Fibroblast of skin of left quadriceps (primary cell): ENCODE measurements around the gene ADRA2B.

ENCODE experiments used
- DNase-seq, 2 experiments: peaks; one replicate each; pipeline ENCODE4 v3.0.0-alpha.2; 2013; ENCODE audit warnings: low read depth in 2 of 2

Gene ADRA2B

DNA sequence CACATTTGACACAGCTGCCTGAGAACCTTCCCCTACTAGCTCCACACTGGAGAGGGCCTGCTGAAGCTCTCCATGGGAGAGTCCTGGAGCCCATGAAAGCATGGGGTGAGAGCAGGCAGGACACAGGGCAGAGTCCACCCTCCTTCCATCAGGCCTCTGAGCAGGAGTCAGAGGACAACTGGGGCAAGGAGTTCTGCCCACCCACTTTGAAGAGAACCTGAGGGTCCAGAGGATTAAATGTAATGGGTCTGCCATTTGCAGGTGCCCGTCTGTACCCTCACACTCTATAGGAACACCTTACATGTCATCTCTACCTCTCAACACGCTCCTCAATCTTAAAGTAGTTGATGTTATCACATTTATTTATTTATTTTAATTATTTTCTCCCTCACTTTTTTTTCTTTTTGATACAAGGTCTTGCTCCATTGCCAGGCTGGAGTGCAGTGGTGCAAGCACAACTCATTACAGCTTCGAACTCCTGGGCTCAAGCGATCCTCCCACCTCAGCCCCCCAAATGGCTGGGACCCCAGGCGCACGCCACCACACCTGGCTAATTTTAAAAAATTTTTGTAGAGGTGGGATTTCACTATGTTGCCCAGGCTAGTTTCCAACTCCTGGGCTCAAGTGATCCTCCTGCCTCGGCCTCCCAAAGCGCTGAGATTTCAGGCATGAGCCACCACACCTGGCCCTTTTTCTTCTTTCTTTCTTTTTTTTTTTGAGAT, 10.2 kb downstream of the ADRA2B start:
- no peak for DNase-seq

DNA sequence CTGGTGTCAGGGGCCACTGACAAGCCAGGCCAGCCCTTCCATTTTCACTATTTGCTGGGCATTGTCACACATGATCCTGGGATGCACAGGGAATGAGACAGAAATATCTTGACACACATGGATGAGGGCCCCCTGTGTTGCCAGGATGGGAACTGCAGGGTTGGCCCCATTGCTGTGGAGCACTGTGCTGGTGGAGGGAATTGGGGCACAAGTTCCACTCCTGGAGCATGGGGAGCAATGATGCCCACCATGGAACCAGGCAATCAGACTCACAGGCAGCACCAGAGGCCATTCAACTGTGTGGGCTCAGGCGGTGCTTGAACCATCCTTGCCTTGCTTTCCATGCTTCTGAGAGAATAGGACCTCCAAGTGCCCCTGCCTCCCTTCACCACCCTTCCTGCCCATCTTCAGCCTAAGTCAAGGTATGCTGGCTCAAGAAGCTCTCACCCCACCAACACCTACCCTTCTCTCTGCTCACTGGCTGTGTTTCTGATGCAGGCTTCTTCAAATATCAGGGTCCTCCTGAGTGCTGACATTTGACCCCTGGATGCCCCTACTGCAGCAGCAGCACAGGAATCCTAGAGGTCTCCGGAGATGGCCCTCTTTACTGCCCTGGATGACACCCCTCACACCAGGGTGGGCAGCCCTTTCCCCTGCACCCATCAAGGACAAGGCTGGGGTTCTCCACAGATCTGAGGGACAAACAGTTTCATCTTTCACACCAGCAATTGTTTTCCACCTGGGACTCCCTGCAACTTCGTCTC, 11.0 kb downstream of the ADRA2B start:
- DNase-seq: no peak

DNA sequence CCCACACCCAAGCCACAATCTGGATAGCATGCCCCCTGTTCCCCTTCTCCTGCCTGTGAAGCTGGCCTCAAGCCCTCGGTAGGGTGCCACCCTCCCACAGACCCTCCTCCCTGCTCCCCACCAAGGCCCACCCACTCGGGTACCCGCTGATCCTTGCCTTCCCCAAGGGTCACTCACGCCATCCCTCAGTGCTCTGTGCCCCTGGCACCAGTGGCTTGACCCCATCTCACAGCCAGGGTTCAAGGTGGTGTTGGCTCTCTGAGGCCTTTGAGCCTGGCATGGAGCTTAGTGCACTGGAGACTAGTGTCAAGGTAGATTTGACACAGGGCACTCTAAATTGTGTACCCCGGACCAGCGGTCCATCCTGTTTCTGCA, 11.9 kb downstream of the ADRA2B start:
- DNase-seq: no peak

DNA sequence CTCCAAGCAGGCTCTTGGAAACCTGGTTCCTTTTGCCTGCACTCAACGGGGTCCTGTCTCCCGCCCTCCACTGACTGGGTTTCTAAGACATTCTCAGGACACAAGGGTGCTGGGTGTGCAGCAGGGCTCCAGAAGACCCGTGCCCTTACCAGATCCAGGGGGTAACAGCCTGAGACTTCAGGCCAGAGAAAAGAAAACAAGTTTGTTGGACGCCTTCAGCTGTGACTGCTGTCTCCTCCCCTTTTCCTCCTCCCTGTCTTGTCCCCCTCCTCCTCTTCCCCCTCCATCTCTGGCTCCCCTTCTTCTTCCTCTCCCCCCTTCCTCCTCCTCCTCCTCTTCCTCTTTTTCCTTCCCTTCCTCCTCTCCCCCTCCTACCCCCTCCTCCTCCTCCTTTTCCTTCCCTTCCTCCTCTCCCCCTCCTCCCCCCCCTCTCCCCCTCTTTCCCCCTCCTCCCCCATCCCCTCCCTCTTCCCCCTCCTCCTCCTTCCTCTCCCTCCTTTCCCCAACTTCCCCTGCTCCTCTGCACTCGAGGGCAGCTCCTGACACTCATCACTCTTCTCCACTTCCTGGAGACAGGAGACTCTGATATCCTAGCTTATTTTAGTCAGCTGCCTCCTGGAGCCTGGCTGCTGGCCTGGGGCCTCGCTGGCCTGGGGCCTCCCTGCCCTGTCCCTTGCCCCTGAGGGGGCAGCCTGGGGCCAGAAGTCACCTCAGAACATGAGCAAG, 12.4 kb downstream of the ADRA2B start:
- no peak for DNase-seq

DNA sequence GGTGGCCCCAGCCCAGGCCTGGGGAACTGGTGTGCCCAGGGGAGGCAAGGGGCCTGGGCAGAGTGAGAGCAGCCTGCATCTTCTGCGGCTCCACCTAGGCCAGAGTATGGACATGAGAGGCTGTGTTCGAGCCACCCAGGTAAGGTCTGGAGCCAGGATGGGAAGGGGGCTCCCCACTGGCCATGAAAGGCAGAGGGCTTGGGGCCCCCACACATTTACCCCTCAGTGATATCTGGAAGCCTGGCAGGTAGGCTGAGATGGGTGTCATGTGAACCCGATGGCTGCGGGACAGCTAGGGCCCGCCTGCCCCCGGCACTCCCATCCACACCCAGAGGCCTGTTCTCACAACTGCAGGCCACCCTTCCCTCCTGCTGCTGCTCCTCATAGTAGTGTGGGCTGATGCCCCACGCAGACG, 13.2 kb downstream of the ADRA2B start:
- DNase-seq: no peak

DNA sequence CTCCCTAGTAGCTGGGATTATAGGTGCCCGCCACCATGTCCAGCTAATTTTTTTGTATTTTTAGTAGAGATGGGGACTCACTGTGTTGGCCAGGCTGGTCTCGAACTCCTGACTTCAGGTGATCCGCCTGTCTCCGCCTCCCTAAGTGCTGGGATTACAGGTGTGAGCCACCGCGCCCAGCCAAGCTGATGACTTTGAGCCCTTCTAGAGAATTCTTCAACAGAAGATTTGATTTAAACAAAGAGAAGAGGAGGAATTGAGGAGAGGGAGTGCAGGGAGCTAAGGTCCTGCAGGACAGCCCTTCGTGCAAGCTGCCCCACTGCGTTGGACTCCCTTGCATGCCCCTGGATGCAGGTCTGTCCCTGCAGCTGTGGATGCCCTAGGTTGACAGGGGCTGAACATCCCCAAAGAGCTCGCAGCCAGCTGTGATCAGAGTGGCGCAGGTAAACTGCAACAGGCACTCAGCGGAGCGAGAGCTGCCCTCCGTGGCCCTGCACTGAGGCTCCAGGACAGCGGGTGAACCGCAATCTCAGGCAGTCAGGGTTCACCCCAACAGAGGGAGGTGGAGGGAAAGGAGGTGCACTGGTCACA, 13.7 kb downstream of the ADRA2B start:
- DNase-seq: no peak

DNA sequence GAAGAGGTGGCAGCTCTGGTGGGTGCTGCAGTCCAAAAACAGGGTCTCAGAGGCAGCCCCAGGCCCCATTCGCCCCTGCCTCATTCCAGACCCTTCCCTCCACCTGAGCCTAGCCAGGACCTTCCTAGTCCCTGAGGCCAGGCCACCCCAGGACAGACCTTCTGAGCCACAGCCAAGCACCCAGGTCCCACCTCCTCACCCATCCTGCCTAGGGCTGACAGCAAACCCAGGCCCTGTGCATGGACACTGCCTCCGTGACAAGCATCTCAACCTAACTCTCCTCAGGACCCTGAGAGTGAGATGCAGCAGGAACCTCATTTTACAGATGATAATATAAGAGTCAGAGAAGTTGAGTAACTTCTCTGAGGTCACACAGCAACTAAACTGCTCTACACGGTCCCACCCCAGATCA, 15.5 kb downstream of the ADRA2B start:
- DNase-seq: no peak

DNA sequence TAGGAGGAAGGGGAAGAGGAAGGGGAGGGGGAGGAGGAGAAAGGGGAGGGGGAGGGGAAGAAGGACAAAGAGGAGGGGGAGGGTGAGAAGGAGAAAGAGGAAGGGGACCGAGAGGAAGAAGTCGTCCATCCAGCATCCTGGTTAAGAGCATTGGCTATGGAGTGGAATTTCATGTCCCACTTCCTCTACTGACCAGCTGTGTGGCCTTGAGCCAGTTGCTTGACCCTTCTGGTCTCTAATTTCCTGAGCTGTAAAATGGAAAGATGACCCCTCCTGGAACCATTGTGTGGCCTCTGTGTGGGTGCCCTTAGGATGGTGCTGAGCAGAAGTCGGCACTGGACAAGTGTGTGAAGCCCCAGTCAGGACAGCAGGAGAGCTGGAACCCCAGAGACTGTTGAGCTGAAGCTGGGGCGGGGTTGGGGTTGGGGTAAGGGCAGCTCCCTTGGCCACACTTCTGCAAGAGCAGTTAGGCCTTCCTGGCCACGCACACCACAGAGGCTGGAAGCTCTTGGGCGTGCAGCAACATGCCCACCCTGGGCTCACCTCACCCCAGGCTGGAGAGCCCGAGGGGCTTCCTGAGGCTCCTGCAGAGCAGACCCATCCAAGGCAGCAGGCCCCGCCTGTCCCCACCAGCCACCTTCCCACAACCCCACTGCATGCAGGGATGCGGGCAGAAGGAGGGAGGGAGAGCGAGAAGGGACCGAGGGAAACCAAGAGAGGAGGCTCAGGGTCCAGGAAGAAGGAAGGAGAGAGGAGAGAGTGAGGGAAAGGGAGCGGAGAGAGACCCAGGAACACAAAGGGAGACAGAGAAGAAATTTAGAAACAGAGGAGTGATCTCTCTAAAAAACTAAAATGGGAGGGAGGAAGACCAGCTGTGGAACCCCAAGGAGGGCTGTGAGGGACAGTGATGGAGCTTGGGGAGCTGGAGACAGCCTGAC, 16.2 kb downstream of the ADRA2B start:
- no peak for DNase-seq

DNA sequence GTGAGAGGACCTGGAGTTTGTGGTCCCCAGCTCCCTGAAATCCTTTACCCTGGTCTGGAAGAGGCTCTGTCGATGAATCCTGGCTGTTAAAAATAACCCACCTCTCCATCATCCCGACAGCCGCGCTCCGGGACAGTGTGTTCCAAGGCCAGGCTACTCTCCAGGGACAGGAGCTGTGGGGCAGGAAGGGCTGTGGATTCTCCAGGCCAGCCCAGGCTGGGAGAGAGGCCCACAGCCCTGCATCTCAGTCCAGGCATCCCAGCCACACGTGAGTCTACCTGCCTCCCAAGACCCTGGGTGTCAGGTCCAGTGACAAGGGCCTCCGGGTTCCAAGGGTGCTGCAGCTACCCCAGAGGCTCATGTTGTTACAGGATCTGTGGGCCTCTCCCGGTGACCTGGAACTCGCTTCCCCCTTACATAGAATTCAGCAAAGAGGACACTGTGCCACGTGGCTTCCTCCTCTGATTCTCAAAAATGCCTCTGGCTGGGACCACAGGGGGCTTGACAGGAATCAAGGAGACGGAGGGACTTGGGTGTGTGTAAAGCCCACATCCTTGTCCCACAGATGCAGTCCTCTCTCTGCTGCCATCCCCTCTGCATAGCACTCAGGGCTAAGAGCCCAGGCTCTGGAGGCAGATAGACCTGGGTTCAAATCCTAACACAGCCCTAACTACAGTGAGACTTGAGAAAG, 17.3 kb downstream of the ADRA2B start:
- DNase-seq: no peak

DNA sequence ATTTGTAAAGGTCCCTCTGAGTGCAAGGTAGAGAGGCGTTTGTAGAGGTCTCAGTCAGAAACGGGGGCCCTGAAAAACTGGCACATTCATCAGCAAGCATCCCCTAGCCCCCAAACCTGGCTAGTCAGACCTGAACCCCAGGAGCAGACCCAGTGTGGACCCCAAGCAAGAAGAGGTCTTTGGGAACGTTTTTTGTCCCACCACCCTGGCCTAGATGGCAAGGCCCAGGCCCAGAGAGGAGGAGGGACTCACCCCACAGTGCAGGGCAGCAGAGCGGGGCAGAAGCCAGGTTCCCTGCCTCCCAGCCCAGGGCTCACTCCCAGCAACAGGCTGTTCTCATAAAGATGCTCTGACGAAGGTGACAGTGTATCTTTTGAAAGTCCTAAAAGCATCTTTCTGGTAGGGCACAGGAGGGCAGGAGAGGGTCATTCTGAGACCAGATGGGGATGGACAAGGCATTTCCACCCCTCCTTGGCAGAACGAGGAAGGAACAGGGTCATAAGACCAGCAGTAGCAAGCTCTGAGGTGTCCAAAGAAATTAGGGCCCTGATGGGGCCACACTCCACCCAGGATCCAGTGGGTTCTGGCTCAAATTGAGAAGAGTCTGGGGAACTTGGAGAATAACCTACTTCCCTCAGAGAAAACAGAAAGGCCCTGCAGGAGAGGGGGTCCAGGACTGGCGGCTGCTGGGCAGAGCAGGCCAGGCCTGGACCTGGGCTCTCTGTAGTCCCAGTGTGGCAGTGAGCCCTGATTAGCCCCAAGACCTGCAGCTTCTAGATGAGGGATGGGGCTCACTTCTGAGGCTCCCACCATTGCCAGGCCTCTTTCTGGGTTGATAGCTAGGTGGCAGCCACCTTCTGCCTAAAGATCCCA, 18.2 kb downstream of the ADRA2B start:
- no peak for DNase-seq

DNA sequence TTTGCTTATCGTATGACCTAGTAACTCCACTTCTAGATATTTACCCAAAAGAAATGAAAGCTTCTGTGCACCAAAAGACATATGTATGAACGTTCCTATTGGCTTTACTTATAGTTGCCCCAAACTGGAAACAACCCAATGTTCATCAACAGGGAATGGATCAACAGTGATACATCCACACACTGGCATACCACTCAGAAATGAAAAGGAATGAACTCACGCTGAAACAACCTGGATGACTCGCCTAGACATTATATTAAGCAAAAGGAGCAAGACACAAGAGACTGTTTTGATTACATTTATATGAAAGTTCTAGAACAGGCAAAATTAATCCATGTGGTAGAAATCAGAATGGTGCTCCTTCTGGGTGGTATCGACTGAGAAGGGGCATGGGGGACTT, 18.9 kb downstream of the ADRA2B start:
- DNase-seq: no peak

DNA sequence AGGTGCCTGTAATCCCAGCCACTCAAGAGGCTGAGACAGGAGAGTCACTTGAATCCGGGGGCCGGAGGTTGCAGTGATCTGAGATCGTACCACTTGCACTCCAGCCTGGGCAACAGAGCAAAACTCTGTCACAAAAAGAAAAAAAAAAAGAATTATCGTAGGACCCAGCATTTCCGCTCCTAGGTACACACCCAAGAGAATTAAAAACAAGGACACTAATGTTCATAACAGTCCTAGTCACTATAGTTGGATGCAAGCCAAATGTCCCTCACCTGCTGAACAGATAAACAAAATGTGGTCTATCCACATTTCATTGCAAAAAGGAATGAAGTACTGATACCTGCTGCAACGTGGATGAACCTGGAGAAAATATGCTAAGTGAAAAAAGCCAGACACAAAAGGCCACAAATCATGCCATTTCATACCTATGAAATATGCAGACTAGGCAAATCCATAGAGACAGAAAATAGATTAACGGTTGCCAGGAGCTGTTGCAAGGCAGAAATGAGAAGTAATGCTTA, 21.2 kb downstream of the ADRA2B start:
- no peak for DNase-seq

DNA sequence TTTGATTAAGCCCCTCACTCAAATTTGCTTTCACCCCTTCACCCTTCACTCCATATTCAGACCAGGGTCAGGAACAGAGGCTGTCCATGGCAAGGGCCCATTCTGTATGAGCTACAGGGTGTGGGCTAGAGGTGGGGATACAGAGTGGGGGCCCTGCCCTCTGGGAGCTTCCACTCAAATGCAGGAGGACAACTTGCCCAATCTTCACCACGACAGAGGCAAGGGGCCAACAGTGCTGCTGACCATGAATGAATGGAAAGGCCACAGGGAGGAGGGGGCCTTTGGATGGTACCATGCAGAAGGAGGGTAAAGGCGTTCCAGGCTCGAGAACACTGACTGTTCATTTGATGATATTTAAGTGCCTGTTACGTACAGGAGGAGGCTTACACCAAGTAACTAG, 22.8 kb downstream of the ADRA2B start:
- DNase-seq: no peak

DNA sequence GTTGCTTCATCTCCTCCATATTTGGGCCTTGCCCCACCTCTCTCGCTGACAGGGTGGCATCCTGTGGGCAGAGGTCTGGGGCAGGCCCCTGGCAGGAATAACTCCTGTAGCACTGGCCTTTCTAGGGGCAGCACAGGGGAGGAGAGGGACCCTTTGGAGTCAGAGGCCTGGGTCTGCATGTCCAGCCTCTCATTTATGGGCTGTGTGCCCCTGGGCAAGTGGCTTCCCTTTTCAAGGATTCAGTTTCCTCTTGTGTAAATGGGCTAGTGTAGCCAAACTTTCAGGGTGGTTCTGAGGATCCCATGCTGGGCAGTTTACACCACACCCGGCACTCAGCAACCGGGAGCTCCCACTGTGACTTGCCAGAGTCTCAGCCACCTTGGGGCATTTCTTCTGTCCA, 23.4 kb downstream of the ADRA2B start:
- no peak for DNase-seq

DNA sequence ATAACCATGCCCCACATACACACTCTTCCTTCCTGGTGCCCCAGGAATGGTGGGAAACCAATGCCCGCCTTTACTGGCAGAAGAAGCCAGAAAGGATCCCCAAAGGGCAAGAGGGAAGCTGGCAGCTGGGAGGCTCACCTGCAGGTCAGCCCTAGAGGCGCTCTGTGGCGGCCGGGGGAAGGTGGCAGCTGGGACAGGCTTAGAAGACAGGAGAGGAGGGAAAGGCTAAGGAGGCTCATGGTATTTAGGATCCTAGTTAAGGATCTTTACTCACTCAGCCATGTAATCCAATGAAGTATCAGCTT, 23.8 kb downstream of the ADRA2B start:
- DNase-seq: no peak

DNA sequence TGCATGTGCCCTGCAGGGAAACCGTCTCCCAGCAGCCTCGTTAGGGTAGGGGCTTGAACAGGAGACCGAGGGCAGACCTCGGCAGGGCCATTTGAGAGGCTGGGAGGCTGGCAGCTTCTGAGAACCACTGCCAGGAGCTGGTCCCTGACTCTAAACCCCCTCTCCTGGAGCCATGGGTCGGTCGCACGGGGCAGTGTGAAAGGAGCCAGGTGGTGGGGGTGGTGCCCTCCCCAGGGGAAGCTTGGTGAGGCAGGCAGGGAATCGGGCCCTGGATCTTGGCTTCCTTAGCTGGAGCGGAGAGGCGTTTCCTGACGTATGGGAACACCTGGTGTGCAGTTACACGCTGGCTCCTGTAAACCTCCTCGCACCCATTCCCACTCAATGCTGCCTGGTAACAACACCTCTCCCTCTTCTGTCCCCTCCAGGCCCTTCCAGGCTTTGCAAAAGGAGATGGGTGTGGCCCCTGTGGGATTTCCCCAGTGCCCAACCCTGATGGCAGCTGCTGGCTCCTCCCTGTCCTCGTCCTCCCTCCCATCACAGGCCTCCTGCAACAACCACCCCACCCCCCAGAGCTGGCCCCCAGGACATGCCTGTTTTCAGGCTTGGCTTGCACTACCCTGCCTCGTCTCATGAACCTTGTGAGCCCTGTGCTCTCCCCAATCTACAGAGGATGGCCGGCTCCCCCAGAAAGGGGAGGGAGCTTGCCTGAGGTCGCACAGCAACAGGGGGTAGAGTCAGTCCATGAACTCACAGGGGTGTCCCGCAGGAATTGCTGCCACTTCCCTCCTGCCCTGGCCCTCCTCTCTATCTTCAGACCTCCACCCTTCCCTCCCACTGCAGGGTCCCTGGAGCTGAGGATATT, 24.4 kb downstream of the ADRA2B start:
- no peak for DNase-seq

DNA sequence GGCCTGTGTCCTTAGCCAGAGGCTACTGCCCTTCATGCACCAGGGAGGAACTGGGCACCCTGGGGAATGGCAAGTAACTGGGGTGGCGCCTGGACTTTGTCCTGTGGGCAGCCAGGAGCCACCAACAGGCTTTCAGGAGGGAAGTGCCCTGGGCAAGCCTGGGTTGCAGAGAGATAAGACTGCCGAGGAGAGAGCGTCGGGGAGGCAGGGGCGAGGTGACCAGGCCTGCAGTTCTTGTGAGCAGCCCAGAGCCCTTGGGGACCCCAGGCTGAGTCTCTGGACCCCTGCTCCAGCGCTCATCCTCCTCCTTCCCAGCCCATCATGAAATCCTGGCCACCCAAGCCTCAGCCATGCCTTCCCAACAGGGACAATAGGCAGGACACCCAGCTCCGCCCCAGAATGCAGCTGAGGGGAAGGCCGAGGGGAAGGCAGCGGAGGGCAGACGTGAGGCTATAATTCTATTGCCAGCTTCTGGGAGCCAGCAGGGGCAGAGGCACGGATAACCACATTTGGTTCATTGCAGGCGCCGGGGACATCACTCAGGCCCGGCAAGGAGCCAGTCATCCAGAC, 25.1 kb downstream of the ADRA2B start:
- no peak for DNase-seq

DNA sequence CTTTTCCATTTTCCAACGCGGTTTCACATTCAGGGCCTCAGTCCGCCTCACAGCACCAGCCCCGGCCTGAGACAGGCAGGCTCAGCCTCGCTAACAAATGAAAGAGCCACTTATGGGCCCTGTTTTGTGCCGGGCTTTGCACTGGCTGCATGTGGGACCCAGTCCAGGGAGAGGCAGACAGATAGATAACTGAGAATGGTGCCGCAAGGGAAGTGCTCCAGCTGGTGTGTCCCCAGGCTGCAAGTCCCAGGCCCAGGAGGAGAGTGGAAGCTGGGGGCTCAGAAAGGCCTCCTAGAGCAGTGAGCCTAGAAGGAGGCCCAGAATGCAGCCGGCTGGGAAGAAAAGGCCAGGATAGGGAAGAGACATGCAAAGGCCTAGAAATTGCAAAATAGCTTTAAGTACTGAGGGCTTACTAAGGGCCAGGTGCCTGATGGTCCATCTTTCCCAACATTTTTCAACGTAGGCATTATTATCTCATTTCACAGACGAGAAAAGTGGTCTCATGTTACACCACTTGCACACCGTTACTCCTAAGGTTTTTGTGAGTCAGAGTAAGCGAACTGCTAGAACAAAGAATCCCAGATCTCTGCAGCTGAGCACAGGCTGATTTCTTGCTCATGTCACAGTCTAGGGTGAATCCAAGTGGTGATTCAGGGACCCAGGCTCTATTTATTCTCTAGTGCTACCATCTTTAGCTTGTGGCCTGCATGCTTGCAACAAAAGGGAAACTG, 26.0 kb downstream of the ADRA2B start:
- no peak for DNase-seq
